Measurements from ENCODE around the gene NCMAP. TPM values are rescaled to one million over a fixed set of nuclear protein-coding genes. Genes with fewer than 3 reads are reported as not detected.

NCMAP gene
- total and polyA plus RNA-seq, 2 experiments from 2014 or later, result 0.17 to 0.23 TPM

DNA sequence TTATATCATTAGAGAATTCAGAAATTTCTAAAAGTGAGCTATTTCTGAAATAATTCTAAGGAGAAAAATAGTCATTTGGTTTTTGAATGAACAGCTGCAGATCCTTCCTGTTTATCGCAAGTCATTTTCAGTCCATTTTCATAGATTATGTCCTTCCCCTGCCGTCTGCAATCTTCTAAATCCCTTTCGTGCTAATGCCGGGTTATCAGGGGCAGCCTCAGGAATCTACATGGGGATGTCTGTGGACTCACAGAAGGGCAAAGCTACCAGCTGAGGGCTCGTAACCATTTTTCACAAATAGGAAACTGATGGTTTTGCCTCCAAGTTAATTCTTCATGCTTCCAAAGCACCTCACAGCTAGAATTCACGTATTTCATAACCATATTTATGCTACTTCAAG is 30.3 kb upstream of the NCMAP start:
- Histone ChIP-seq H3F3A (replicated peaks; ENCODE audit: low read depth) (no peaks in the 10 kb centered on the region), H3K4me2 (no peak overlapping the region), H4K20me1 (replicated peaks; ENCODE audit: insufficient read depth) (no peaks in the 10 kb centered on the region; the same call in 1 of the 2 replicates), H3K4me1 (ENCODE audit: insufficient read depth) (no peaks in the 10 kb centered on the region), H3K36me3 (ENCODE audit: insufficient read depth) (no peaks in the 10 kb centered on the region), H3K9me2 (ENCODE audit: insufficient read depth) (no peaks in the 10 kb centered on the region), H3K27ac (ENCODE audit: low read depth) (no peak overlapping the region), H3K4me3 (no peak overlapping the region), H3K27me3 (ENCODE audit: insufficient read depth) (no peaks in the 10 kb centered on the region), H2AFZ (no peak overlapping the region), H3K79me2 (replicated peaks; ENCODE audit: insufficient read depth) (no peaks in the 10 kb centered on the region)
- TF ChIP-seq, protein P1, sequence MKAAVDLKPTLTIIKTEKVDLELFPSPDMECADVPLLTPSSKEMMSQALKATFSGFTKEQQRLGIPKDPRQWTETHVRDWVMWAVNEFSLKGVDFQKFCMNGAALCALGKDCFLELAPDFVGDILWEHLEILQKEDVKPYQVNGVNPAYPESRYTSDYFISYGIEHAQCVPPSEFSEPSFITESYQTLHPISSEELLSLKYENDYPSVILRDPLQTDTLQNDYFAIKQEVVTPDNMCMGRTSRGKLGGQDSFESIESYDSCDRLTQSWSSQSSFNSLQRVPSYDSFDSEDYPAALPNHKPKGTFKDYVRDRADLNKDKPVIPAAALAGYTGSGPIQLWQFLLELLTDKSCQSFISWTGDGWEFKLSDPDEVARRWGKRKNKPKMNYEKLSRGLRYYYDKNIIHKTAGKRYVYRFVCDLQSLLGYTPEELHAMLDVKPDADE (IDR thresholded peaks at IDR 0.05), result no peak
- TF ChIP-seq ZNF331 (CRISPR knock-in tag; IDR thresholded peaks at IDR 0.05; ENCODE audit: low read depth), result no peak
- TF ChIP-seq, protein P2, sequence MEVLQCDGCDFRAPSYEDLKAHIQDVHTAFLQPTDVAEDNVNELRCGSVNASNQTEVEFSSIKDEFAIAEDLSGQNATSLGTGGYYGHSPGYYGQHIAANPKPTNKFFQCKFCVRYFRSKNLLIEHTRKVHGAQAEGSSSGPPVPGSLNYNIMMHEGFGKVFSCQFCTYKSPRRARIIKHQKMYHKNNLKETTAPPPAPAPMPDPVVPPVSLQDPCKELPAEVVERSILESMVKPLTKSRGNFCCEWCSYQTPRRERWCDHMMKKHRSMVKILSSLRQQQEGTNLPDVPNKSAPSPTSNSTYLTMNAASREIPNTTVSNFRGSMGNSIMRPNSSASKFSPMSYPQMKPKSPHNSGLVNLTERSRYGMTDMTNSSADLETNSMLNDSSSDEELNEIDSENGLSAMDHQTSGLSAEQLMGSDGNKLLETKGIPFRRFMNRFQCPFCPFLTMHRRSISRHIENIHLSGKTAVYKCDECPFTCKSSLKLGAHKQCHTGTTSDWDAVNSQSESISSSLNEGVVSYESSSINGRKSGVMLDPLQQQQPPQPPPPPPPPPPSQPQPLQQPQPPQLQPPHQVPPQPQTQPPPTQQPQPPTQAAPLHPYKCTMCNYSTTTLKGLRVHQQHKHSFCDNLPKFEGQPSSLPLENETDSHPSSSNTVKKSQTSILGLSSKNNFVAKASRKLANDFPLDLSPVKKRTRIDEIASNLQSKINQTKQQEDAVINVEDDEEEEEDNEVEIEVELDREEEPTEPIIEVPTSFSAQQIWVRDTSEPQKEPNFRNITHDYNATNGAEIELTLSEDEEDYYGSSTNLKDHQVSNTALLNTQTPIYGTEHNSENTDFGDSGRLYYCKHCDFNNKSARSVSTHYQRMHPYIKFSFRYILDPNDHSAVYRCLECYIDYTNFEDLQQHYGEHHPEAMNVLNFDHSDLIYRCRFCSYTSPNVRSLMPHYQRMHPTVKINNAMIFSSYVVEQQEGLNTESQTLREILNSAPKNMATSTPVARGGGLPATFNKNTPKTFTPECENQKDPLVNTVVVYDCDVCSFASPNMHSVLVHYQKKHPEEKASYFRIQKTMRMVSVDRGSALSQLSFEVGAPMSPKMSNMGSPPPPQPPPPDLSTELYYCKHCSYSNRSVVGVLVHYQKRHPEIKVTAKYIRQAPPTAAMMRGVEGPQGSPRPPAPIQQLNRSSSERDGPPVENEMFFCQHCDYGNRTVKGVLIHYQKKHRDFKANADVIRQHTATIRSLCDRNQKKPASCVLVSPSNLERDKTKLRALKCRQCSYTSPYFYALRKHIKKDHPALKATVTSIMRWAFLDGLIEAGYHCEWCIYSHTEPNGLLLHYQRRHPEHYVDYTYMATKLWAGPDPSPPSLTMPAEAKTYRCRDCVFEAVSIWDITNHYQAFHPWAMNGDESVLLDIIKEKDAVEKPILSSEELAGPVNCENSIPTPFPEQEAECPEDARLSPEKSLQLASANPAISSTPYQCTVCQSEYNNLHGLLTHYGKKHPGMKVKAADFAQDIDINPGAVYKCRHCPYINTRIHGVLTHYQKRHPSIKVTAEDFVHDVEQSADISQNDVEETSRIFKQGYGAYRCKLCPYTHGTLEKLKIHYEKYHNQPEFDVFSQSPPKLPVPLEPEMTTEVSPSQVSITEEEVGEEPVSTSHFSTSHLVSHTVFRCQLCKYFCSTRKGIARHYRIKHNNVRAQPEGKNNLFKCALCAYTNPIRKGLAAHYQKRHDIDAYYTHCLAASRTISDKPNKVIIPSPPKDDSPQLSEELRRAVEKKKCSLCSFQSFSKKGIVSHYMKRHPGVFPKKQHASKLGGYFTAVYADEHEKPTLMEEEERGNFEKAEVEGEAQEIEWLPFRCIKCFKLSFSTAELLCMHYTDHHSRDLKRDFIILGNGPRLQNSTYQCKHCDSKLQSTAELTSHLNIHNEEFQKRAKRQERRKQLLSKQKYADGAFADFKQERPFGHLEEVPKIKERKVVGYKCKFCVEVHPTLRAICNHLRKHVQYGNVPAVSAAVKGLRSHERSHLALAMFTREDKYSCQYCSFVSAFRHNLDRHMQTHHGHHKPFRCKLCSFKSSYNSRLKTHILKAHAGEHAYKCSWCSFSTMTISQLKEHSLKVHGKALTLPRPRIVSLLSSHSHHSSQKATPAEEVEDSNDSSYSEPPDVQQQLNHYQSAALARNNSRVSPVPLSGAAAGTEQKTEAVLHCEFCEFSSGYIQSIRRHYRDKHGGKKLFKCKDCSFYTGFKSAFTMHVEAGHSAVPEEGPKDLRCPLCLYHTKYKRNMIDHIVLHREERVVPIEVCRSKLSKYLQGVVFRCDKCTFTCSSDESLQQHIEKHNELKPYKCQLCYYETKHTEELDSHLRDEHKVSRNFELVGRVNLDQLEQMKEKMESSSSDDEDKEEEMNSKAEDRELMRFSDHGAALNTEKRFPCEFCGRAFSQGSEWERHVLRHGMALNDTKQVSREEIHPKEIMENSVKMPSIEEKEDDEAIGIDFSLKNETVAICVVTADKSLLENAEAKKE (CRISPR knock-in tag; IDR thresholded peaks at IDR 0.05), result no peak
- Mint-ChIP-seq H3K4me3 (no peak overlapping the region), H3K4me1 (no peaks in the 10 kb centered on the region), H3K27ac (no peak overlapping the region), H3K36me3 (ENCODE audit: low read depth) (0 out of 3 replicates have a peak, but pooled peaks cover 3% of the 10 kb centered on the region), H3K27me3 (ENCODE audit: insufficient read depth, low read depth, poor library complexity) (no peaks in the 10 kb centered on the region), H3K9me3 (no peaks in the 10 kb centered on the region)
- DNase-seq (ENCODE audit: low spot score) (no peak), ATAC-seq (no peak)

DNA sequence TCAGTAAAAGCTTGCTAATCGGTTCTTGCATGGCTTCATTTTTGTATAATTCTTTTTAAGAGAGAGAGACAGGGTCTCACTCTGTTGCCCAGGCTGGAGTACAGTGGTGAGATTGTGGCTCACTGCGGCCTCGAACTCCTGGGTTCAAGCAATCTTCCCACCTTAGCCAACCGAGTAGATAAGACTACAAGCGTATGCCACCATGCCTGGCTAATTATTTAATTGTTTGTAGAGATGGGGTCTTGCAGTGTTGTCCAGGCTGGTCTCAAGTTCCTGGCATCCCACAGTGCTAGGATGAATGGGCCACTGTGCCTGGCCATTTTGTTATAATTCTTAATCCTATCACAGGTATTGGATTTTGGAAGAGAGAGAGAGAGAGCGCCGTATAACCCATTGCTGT is 29.8 kb upstream of the NCMAP start:
- Mint-ChIP-seq H3K27ac (no peak overlapping the region), H3K4me3 (no peak overlapping the region; the same call in 2 of the 3 replicates), H3K36me3 (ENCODE audit: low read depth) (0 out of 3 replicates have a peak, but pooled peaks cover 3% of the 10 kb centered on the region), H3K4me1 (no peaks in the 10 kb centered on the region), H3K9me3 (no peaks in the 10 kb centered on the region), H3K27me3 (ENCODE audit: insufficient read depth, low read depth, poor library complexity) (no peaks in the 10 kb centered on the region)
- Histone ChIP-seq H3K79me2 (replicated peaks; ENCODE audit: insufficient read depth) (no peaks in the 10 kb centered on the region), H3K36me3 (ENCODE audit: insufficient read depth) (no peaks in the 10 kb centered on the region), H3K27ac (ENCODE audit: low read depth) (no peak overlapping the region), H3F3A (replicated peaks; ENCODE audit: low read depth) (no peaks in the 10 kb centered on the region), H2AFZ (no peak overlapping the region), H3K4me1 (ENCODE audit: insufficient read depth) (no peaks in the 10 kb centered on the region), H3K4me2 (no peak overlapping the region), H3K4me3 (no peak overlapping the region), H4K20me1 (replicated peaks; ENCODE audit: insufficient read depth) (no peaks in the 10 kb centered on the region; the same call in 1 of the 2 replicates), H3K27me3 (ENCODE audit: insufficient read depth) (no peaks in the 10 kb centered on the region), H3K9me2 (ENCODE audit: insufficient read depth) (no peaks in the 10 kb centered on the region)
- DNase-seq (ENCODE audit: low spot score) (no peak), ATAC-seq (no peak)
- no peak for TF ChIP-seq NANOG (IDR thresholded peaks at IDR 0.05; ENCODE audit: borderline replicate concordance)

All from GM23338 (cell line).